Endothelial cell of umbilical vein (primary cell): ENCODE measurements around the gene HDAC7.

Experiments
- CTCF ChIP-seq, 2 donors: IDR thresholded peaks; 1 replicate in 1 of 2; 2 replicates in 1 of 2; pipeline ENCODE4 v1.5.1; 2011; ENCODE audit warnings: low read length in 2 of 2, mild to moderate bottlenecking in 2 of 2, moderate library complexity in 2 of 2, control low read depth in 1 of 2, inconsistent platforms in 1 of 2, low read depth in 1 of 2; ENCODE audit not compliant: insufficient read depth in 1 of 2; ENCODE audit errors: extremely low read depth in 1 of 2
- EZH2 ChIP-seq: IDR thresholded peaks from 2 replicates; pipeline ENCODE4 v1.6.1; 2012; ENCODE audit warnings: borderline replicate concordance, low read depth, mild to moderate bottlenecking, moderate library complexity, low read length, inconsistent platforms; ENCODE audit not compliant: severe bottlenecking
- GATA2 ChIP-seq: IDR thresholded peaks from 2 replicates; pipeline ENCODE4 v1.7.0; 2011; ENCODE audit warnings: low read depth, mild to moderate bottlenecking, moderate library complexity, mixed read lengths, low read length; ENCODE audit not compliant: insufficient read length, insufficient read depth
- JUN ChIP-seq: IDR thresholded peaks from 2 replicates; pipeline ENCODE4 v1.6.1; 2011; ENCODE audit warnings: borderline replicate concordance, low read depth; ENCODE audit not compliant: insufficient read length, insufficient read depth
- POLR2A ChIP-seq: IDR thresholded peaks from 2 replicates; pipeline ENCODE4 v1.6.1; 2012; ENCODE audit warnings: low read depth, mild to moderate bottlenecking, control low read depth, low read length
- POLR2AphosphoS5 ChIP-seq: IDR thresholded peaks from 2 replicates; pipeline ENCODE4 v1.6.1; 2012; ENCODE audit warnings: low read depth, mild to moderate bottlenecking, control low read depth, low read length, moderate library complexity; ENCODE audit not compliant: insufficient read depth
- TF ChIP-seq, protein P1 (sequence below): IDR thresholded peaks from 2 replicates; pipeline ENCODE4 v1.6.1; 2011; ENCODE audit not compliant: insufficient read depth, insufficient read length

DNA sequence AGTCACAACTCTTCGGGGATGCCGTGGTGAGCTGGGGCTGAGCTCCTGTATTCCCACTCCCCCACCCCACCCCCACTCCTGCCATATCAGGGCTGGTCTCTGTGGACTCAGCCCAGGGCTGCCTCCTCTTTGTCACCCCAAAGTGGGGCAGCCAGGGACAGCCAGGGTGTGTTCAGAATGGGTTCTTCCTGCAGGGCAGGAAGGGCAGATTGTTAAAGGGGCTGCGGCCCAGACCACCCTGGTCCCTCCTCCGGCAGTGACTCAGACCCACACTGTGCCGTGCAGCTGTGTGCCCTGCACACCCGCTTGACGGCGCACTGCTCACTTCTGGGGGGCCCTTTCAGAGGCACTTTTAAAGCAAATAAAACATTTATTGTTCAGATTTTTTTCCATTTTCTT lies 37.3 kb downstream of the HDAC7 start:
- peak; percentile 6 to 27 for TF ChIP-seq CTCF (IDR thresholded peaks at IDR 0.05; ENCODE audit: extremely low read depth in 1 of 2, insufficient read depth in 1 of 2, low read depth in 1 of 2, low read length in 2 of 2)
- TF ChIP-seq EZH2, result no peak
- TF ChIP-seq POLR2A, result peak; percentile 4
- peak; percentile 53 for TF ChIP-seq POLR2AphosphoS5
- TF ChIP-seq, protein P1, sequence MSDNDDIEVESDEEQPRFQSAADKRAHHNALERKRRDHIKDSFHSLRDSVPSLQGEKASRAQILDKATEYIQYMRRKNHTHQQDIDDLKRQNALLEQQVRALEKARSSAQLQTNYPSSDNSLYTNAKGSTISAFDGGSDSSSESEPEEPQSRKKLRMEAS, result no peak
- TF ChIP-seq GATA2, result no peak
- no peak for TF ChIP-seq JUN
